HCT116 (cell line): ENCODE measurements around the gene TMEM45A. TPM values are rescaled to one million over a fixed set of nuclear protein-coding genes. Genes with fewer than 3 reads are reported as not detected.

Experiments used
- ATAC-seq: fragments of 200-7000 bp; cut with Tn5 transposase; 2 replicates; pipeline ENCODE4 v1.9.1; 2020; ENCODE audit warnings: mild to moderate bottlenecking, moderate library complexity
- BruUV-seq: library from RNA; stranded (reverse); fragments of 400-500 nt; replicated peaks from 2 replicates; lab custom pipeline; 2021; lab: Mats Ljungman, UMichigan
- CTCF ChIA-PET: fragments of 300-600 bp; sonication (Branson Sonifier 250); formaldehyde crosslinking; loops from one replicate; lab custom pipeline; 2021; ENCODE audit warnings: antibody characterized with exemption; lab: Charles Lee
- POLR2A ChIA-PET: fragments of 300-600, 350-600 bp; sonication (Branson Sonifier 250); formaldehyde crosslinking; loops from one replicate; lab custom pipeline; 2021; ENCODE audit warnings: antibody characterized with exemption; lab: Charles Lee
- RAD21 ChIA-PET, 2 experiments: fragments of 300-600 bp; sonication (Branson Sonifier 250); formaldehyde crosslinking; loops; one replicate each; lab custom pipeline; 2023; ENCODE audit warnings: low total read pairs in 2 of 2; ENCODE audit not compliant: uncharacterized antibody in 2 of 2, unreplicated experiment in 2 of 2, low non-redundant PET in 1 of 2; lab: Charles Lee
- DNase-seq: peaks from one replicate; pipeline ENCODE4 v3.0.0-alpha.2; 2010; ENCODE audit warnings: low read depth, low spot score
- H2AFZ ChIP-seq: fragments of 200-600 bp; shearing (Covaris generic), sonication (generic); 2 replicates; pipeline ENCODE4 v1.6.1; 2017; ENCODE audit warnings: low read depth, mixed run types, mixed read lengths, antibody characterized with exemption, low read length; ENCODE audit not compliant: poor library complexity, severe bottlenecking
- H3K27ac ChIP-seq: 2 replicates; pipeline ENCODE4 v1.5.1; 2012; ENCODE audit warnings: low read depth, low read length
- H3K27me3 ChIP-seq: fragments of 200-600 bp; sonication (generic); 2 replicates; pipeline ENCODE4 v1.6.1; 2016; ENCODE audit warnings: mixed run types, low read length, mixed read lengths; ENCODE audit not compliant: insufficient read depth
- H3K36me3 ChIP-seq, 2 experiments: fragments of 200-500 bp in 1 of 2; fragments of 200-600 bp in 1 of 2; sonication (Bioruptor generic) in 1 of 2; sonication (generic) in 1 of 2; 2 replicates each; pipeline versions ENCODE4 v1.5.1 to v1.6.1; 2014 to 2016; ENCODE audit warnings: low read length in 2 of 2, inconsistent platforms in 1 of 2, mixed read lengths in 1 of 2, mixed run types in 1 of 2; ENCODE audit not compliant: insufficient read depth in 2 of 2, control insufficient read depth in 1 of 2
- H3K4me1 ChIP-seq, 2 experiments: fragments of 200-600 bp in 1 of 2; sonication (generic) in 1 of 2; 2 replicates each; pipeline versions ENCODE4 v1.5.1 to v1.6.1; 2012 to 2017; ENCODE audit warnings: low read length in 2 of 2, inconsistent platforms in 1 of 2, mild to moderate bottlenecking in 1 of 2, mixed read lengths in 1 of 2, mixed run types in 1 of 2, moderate library complexity in 1 of 2; ENCODE audit not compliant: insufficient read depth in 2 of 2, control insufficient read depth in 1 of 2
- H3K4me2 ChIP-seq: fragments of 200-600 bp; sonication (generic); 2 replicates; pipeline ENCODE4 v1.6.1; 2017; ENCODE audit warnings: mixed run types, low read length, mixed read lengths
- H3K4me3 ChIP-seq, 2 experiments: fragments of 200-600 bp in 1 of 2; sonication (generic) in 1 of 2; replicated peaks in 1 of 2; 2 replicates each; pipeline ENCODE4 v1.5.1; 2011 to 2016; ENCODE audit warnings: low read length in 2 of 2, control low read depth in 1 of 2, low read depth in 1 of 2, mild to moderate bottlenecking in 1 of 2, mixed read lengths in 1 of 2, mixed run types in 1 of 2
- H3K79me2 ChIP-seq: fragments of 200-600 bp; sonication (generic); 2 replicates; pipeline ENCODE4 v1.6.1; 2017; ENCODE audit warnings: mild to moderate bottlenecking, mixed run types, low read length, moderate library complexity, mixed read lengths; ENCODE audit not compliant: insufficient read depth
- H3K9ac ChIP-seq: fragments of 200-600 bp; sonication (generic); 2 replicates; pipeline ENCODE4 v1.6.1; 2016; ENCODE audit warnings: low read length, mixed read lengths
- H3K9me2 ChIP-seq: fragments of 200-600 bp; sonication (generic), shearing (Covaris generic); 2 replicates; pipeline ENCODE4 v1.6.1; 2017; ENCODE audit warnings: mixed run types, mild to moderate bottlenecking, moderate library complexity; ENCODE audit not compliant: insufficient read depth
- H3K9me3 ChIP-seq, 2 experiments: fragments of 200-500 bp in 1 of 2; fragments of 200-600 bp in 1 of 2; sonication (Bioruptor generic) in 1 of 2; sonication (generic) in 1 of 2; 2 replicates each; pipeline ENCODE4 v1.6.1; 2014 to 2017; ENCODE audit warnings: low read length in 2 of 2, mixed read lengths in 2 of 2, inconsistent platforms in 1 of 2, low read depth in 1 of 2, mild to moderate bottlenecking in 1 of 2, mixed run types in 1 of 2, moderate library complexity in 1 of 2; ENCODE audit not compliant: control insufficient read depth in 1 of 2, insufficient read depth in 1 of 2
- H4K20me1 ChIP-seq: fragments of 200-600 bp; sonication (generic), shearing (Covaris generic); 2 replicates; pipeline ENCODE4 v1.6.1; 2017; ENCODE audit warnings: mixed run types, mild to moderate bottlenecking, moderate library complexity; ENCODE audit not compliant: insufficient read depth
- ATF3 ChIP-seq: IDR thresholded peaks from 2 replicates; pipeline ENCODE4 v1.6.1; 2012
- CTCF ChIP-seq, 3 experiments: fragments of 200-600 bp in 1 of 3; sonication (generic) in 1 of 3; IDR thresholded peaks in 2 of 3; conservative IDR thresholded peaks in 1 of 3; 2 replicates each; pipeline ENCODE4 v1.5.1; 2012 to 2017; ENCODE audit warnings: low read depth in 2 of 3, low read length in 2 of 3, antibody characterized with exemption in 1 of 3, borderline replicate concordance in 1 of 3, control low read depth in 1 of 3, mild to moderate bottlenecking in 1 of 3, mixed read lengths in 1 of 3, mixed run types in 1 of 3, moderate library complexity in 1 of 3; ENCODE audit not compliant: insufficient read depth in 1 of 3
- ELF1 ChIP-seq: IDR thresholded peaks from 2 replicates; pipeline ENCODE4 v1.6.1; 2012; ENCODE audit warnings: low read depth, borderline replicate concordance
- EZH2 ChIP-seq: fragments of 200-600 bp; sonication (generic); IDR thresholded peaks from 2 replicates; pipeline ENCODE4 v1.6.1; 2017; ENCODE audit warnings: antibody characterized with exemption, mixed run types
- EZH2phosphoT487 ChIP-seq: fragments of 200-600 bp; IDR thresholded peaks from 2 replicates; pipeline ENCODE4 v1.6.1; 2018; ENCODE audit warnings: antibody characterized with exemption, borderline replicate concordance
- FOSL1 ChIP-seq: IDR thresholded peaks from 2 replicates; pipeline ENCODE4 v1.6.1; 2012; ENCODE audit warnings: low read depth
- JUND ChIP-seq: IDR thresholded peaks from 2 replicates; pipeline ENCODE4 v1.6.1; 2012
- POLR2AphosphoS5 ChIP-seq: IDR thresholded peaks from 2 replicates; pipeline ENCODE4 v1.6.1; 2011; ENCODE audit warnings: mild to moderate bottlenecking, low read depth, low read length, moderate library complexity
- RAD21 ChIP-seq: IDR thresholded peaks from 2 replicates; pipeline ENCODE4 v1.6.1; 2012; ENCODE audit warnings: low read depth, mild to moderate bottlenecking
- TCF7L2 ChIP-seq: IDR thresholded peaks from 2 replicates; pipeline ENCODE4 v1.7.0; 2011; ENCODE audit warnings: borderline replicate concordance, inconsistent platforms; ENCODE audit not compliant: insufficient read depth, insufficient read length; ENCODE audit errors: extremely low read depth
- ZBTB33 ChIP-seq: IDR thresholded peaks from 2 replicates; pipeline ENCODE4 v1.6.1; 2011; ENCODE audit warnings: mild to moderate bottlenecking, low read length, moderate library complexity; ENCODE audit not compliant: insufficient replicate concordance; ENCODE audit errors: extremely low read depth
- ZNF274 ChIP-seq: fragments of 200-500 bp; sonication (Bioruptor generic); IDR thresholded peaks from 2 replicates; pipeline ENCODE4 v1.6.1; 2014; ENCODE audit warnings: mild to moderate bottlenecking, low read depth, low read length, inconsistent platforms
- intact Hi-C: fragments of 100-400 bp; cut with micrococcal nuclease; formaldehyde crosslinking; loops from 2 replicates; pipeline ENCODE4 v1.10.0; 2022
- total RNA-seq: library from RNA; stranded (reverse); gene quantifications from one replicate; pipeline ENCODE4 v1.2.1, GENCODE V29; 2021; ENCODE audit not compliant: unreplicated experiment

The TMEM45A gene
- total RNA-seq, 1 experiment from 2014 or later, result 5.0 TPM

- TF ChIP-seq CTCF (IDR thresholded peaks at IDR 0.05 in 2 of 3, conservative IDR thresholded peaks at IDR 0.05 in 1 of 3; ENCODE audit: borderline replicate concordance in 1 of 3, insufficient read depth in 1 of 3, low read depth in 2 of 3, low read length in 2 of 3) (no peak), POLR2AphosphoS5 (no peak), ZNF274 (no peak), JUND (no peak)
These were observed 24.9 kb downstream of the TMEM45A start (continued) for GRCh38 chr3:100517276-100517675.

- Histone ChIP-seq H3K4me1 (no peaks in the 10 kb centered on the region), H3K9me3 (no peaks in the 10 kb centered on the region), H4K20me1 (no peaks in the 10 kb centered on the region), H2AFZ (no peak overlapping the region), H3K9ac (no peak overlapping the region), H3K27ac (no peak overlapping the region), H3K4me3 (no peak overlapping the region), H3K79me2 (no peaks in the 10 kb centered on the region), H3K4me2 (no peak overlapping the region), H3K36me3 (no peaks in the 10 kb centered on the region), H3K27me3 (no peaks in the 10 kb centered on the region), H3K9me2 (no peaks in the 10 kb centered on the region)
- CTCF ChIA-PET, result no interaction called here
- POLR2A ChIA-PET, result no interaction called here
- no peak for DNase-seq
- TF ChIP-seq JUND, result no peak
- no peak for TF ChIP-seq EZH2phosphoT487
- no peak for TF ChIP-seq FOSL1
- TF ChIP-seq ELF1, result no peak
- no peak for TF ChIP-seq RAD21
- no peak for TF ChIP-seq TCF7L2
- TF ChIP-seq ZBTB33, result no peak
- no peak for TF ChIP-seq ATF3
- TF ChIP-seq EZH2, result no peak
- no TSS peak for BruUV-seq
- ATAC-seq, result no peak
- intact Hi-C loops, result no loop called here
- RAD21 ChIA-PET, result no interaction called here
These were observed 25.8 kb downstream of the TMEM45A start for GRCh38 chr3:100518244-100518643.
